Body of pancreas (tissue), 4 donors: ENCODE results near the gene PRKD3.

Source experiments
- POLR2A ChIP-seq, 3 donors: fragments of 450-650 bp; IDR thresholded peaks; one replicate each; pipeline ENCODE4 v1.6.1; 2016; ENCODE audit warnings: antibody characterized with exemption in 3 of 3, mild to moderate bottlenecking in 2 of 3
- TF ChIP-seq, protein P1 (sequence below), 7 experiments: fragments of 450-650 bp in 4 of 7; fragments of 200-600 bp in 3 of 7; sonication (generic) in 3 of 7; IDR thresholded peaks; one replicate each; pipeline ENCODE4 v1.5.1; 2016 to 2019; ENCODE audit warnings: antibody characterized with exemption in 7 of 7

DNA sequence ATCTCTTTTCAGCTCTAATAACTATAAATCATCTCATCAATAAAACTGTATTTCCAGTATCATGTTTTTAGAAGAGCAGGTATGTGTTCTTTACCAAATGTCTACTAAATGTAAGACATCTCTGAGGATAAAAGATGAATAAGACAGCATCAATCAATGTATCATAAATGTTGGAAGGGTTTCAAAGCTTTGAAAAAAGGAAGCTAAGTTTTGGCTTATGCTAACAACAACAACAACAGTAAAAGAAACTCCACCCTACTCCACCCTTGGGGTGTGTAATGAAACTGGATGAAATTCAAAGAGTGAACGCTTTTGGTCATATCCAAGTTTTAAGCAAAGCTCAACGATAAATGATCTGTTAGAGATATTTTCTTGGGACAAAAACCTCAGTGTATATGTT, 17.1 kb downstream of the PRKD3 start:
- TF ChIP-seq, protein P1, sequence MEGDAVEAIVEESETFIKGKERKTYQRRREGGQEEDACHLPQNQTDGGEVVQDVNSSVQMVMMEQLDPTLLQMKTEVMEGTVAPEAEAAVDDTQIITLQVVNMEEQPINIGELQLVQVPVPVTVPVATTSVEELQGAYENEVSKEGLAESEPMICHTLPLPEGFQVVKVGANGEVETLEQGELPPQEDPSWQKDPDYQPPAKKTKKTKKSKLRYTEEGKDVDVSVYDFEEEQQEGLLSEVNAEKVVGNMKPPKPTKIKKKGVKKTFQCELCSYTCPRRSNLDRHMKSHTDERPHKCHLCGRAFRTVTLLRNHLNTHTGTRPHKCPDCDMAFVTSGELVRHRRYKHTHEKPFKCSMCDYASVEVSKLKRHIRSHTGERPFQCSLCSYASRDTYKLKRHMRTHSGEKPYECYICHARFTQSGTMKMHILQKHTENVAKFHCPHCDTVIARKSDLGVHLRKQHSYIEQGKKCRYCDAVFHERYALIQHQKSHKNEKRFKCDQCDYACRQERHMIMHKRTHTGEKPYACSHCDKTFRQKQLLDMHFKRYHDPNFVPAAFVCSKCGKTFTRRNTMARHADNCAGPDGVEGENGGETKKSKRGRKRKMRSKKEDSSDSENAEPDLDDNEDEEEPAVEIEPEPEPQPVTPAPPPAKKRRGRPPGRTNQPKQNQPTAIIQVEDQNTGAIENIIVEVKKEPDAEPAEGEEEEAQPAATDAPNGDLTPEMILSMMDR (IDR thresholded peaks at IDR 0.05): no peak
- TF ChIP-seq POLR2A (IDR thresholded peaks at IDR 0.05): no peak
